HG03108 (cell line): ENCODE results near the gene TOLLIP.
A peak's percentile ranks its signal among the peaks of the same experiment; 100 is the strongest.

ENCODE experiments used
- ATAC-seq: cut with Tn5 transposase; IDR thresholded peaks from one replicate; pipeline ENCODE4 v1.9.1; 2021; ENCODE audit warnings: moderate library complexity; ENCODE audit not compliant: unreplicated experiment

The TOLLIP gene

DNA sequence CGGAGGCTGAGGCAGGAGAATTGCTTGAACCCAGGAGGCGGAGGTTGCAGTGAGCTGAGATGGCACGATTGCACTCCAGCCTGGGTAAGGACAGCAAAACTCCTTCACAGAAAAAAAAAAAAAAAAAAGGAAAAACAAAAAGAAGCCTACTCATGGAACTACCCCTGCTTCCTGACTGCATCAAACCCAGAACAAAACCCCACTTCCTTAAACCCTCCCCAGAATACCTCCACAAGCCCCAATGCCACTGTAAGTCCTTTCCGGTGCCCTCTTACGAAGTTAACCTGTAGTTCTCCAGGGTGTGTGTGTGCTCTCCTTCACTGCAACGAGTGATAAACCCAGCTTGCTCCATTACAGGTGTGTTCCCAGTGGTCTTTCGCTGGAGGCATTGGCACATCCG, 8.6 kb upstream of the TOLLIP start:
- ATAC-seq: no peak

DNA sequence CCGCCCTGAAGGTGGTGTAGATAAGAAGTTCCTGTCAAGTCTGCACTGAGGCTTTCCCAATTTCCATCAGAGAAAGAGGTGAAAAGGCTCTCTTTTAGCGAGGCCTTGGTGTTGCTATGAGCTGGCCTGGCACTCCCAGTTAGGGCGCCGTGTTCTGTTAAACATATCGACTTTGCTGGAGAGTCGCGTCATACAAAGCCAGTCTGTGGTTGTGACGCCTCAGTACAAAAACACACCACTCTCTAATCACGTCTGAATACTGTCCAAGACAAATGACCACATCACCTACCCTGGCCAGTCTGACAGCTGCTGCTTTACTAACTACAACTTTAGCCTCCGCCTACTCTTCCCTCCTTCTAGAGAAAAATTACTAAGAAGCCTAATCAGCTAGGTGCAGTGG, 8.0 kb upstream of the TOLLIP start:
- no peak for ATAC-seq

DNA sequence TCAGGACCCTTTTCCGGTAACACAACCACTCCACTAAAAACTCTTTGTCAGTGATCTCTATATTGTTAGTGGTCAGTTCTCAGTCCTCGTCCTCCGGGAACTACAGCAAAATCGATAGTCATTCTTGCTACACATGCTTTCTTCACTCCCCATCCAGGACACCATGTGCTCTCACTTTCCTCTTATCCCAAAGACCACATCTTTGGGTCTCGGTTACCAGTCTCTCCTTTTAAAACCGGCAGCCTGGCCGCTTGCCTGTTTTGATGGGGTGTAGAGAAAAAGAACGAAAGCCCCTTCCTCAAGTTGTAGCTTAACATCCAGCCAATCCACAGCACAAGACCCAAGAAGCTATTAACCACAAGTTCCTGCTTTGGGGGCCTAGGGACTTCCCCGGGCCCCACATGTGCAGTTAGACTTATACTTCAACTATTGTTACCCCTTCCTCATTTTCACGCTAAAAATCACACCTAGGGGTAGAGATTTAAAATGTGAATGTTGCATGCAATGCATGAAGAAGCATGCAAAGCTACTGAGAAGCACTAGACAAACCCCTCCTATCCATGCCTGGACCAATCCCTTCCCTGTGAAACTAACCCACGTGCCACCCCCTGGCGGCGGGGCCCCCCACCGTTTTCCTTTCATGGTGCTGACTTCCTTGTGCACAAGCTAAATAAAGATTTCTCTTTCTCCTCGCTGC, 1.5 kb upstream of the TOLLIP start:
- ATAC-seq: no peak

DNA sequence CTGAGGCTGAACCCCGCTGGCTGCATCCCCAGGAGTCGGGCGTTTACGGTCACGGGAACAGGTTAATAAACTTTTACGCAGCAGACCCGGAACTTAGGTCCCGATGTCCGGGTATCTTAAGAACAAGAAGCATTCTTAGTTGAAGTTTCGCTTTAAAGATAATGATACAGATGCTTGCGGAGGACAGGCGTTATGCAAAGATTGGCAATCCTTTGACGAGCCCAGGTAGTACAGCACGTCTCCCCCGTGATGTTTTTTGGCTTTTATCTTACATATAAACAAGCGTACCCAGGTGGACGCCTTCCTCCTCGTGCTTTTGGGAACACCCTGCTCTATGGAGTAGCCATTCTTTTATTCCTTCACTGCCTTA, 871 bp upstream of the TOLLIP start:
- no peak for ATAC-seq

DNA sequence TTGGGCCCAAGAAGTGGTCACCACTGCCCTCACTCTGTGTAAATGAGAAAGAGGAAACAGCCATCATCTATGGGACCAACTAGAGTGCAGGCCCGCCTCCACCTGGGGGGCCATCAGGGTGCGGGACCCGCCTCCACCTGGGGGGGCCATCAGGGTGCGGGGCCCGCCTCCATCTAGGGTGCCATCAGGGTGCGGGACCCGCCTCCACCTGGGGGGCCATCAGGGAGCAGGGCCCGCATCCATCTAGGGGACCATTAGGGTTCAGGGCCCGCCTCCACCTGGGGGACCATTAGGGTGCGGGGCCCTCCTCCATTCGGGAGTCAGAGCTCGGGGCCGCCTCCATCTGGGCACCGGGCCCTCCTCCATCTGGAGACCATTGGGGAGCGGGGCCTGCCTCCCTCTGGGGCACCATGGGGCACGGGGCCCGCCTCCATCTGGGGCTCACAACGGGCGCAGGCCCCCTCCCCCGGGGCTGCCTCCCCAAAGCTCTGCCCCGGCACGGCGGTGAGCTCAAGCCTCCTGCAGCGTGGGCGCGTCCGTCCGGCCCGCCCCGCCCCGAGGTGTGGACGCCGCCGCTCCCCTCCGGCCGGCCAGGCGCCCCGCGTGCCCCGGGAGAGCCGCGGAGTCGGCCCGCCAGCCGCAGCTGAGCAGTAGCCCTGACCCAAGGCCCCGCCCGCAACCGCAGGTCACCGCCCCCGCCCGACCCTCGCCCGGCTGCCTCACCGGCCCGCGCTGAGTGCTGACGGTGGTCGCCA, 512 bp downstream of the TOLLIP start:
- peak; percentile 32 for ATAC-seq

DNA sequence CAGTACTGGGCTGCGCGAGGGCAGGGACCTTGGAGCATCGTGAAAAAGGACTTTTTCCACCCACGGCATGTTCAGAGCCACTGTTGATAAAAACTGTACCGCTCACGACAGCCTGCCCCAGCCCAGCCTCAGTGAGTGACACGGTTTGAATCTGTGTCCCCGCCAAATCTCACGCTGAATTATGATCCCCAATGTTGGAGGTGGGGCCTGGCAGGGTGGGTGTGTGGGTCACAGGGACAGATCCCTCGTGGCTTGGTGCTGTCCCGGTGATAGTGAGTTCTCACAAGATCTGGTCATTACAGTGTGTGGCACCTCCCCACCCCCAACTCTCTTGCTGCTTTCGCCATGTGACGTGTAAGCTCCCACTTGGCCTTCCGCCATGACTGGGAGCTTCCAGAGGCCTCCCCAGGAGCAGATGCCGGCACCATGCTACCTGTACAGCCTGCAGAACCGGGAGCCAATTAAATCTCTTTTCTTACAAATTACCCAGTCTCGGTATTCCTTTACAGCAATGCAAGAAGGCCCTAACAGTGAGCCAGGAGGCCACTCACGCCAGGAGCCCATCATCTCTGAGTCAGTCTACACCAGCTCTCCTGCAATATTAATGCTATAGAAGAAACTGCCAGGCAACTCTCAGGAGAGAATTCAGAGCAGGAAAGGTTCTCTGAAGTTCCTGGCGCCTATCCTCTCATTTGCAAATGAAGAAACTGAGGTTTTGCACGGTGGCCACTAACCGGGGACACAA, 1.3 kb downstream of the TOLLIP start:
- ATAC-seq: no peak

DNA sequence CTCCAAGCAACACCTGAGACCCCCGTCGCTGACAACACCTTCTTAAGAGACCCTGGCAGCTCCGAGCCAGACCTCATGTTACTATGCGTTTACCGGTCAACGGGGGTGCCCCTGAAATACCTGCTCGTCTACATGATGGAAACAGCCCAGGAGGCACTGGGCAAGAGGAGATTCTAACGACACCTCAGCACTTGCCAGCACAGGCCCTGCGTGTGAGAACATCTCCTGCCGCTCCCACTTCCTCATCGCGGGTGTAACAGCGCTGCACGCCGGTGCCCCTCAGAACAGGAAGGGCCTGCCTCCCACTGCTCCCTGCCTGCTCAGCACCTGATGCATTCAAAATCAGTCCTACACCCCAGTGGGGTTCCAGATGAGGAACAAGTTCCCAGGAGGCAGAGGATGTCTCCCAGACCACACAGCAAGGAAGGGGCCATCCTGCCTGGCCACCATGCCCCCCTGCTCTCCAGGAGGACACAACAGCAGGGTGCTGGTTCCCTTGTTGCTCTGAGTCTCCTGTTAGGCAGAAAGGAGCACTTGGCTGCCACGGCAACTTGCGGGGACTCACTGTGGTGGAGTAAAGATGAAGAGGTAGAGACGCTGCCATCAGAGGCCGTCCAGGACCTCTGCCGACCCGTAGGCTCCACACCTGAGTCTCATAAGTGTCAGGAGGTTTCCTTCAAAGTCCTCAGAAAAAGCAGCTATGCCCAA, 2.1 kb downstream of the TOLLIP start:
- no peak for ATAC-seq

DNA sequence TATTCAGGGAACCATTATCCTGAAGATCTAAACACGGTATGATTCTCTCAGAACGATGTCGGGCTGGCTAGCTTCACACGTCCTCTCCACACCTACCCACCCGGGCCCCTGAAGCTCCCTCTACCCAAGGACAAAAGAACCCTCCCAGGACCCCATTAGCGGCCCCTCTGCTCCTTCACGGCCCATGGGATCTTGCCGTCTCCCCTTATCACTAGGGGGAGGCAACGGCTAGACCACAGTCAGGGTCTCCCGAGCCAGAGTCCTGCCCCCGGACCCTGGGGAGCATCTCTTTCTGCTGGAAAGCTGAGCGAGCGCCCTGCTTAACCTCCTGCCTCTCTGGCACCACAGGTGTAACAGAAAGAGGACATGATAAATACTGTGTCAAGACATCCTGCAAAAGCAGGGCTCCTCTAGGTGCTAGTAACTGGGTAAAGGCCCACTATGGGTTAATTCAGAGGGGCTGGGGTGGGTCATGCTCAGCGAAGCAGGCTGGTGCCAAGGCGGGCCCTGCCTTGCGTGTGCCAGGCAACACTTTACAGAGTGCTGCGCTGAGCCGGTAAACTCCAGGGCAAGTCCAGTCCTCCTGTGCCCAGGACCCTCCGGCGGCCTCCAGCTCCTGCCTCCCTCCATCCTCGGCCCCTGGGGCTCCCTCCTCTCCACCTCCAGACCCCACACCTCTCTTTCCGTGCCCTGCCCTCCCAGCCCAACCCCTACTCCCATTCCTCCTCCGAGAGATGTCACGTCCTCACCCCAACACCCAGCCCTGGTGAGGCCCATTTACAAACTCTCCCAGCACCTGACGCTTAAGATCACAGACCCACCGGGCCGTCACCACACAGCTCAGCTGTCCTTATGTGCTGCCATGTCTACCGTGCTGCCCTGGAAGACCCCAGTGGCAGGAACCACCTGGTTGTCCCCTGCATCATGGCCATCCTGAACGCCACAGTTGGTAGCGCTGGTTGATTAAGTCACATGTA, 3.0 kb downstream of the TOLLIP start:
- no peak for ATAC-seq

DNA sequence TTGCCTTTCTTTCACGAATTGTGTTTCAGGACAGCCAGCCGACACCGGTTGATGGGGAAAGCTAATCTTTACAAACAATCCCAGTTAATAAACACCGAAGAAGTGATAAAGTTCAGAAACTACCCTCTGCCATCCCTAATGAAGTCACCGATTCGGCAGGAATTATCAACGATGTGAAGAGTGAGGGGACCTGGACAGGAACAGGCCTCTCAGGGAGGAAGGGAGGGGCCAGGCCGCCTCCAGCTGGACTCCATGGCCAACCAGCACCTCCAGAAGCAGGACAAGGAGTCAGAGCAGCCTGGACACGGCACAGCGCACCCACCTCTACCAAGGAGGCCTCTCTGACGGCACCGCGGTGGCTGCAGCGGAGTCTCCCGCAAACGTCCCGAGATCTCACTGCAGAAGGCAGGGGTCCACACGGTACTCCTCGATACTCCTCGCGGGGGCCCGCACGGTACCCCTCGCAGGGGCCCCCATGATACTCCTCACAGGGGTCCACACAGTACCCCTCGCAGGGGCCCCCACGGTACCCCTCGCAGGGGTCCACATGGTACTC, 3.9 kb downstream of the TOLLIP start:
- no peak for ATAC-seq

DNA sequence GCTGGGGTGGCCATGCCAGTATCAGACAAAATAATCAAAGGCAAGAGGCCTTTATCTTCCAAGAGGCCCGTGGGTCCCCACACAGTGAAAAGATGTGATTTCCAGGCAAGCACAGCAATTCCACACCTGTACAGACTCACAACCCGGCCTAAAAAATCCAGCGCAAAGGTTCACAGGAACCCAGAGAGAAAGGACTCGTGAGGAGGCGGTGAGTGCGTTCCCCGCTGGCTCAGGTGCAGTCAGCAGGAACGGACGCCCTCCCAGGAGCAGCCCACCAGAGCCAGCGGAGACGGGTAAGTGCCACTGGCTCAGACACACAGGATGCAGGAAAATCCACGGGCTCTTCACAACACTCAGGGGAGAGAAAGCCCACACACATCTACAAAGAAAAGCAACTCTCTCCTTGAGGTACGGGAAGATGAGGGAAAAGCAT, 4.4 kb downstream of the TOLLIP start:
- no peak for ATAC-seq

DNA sequence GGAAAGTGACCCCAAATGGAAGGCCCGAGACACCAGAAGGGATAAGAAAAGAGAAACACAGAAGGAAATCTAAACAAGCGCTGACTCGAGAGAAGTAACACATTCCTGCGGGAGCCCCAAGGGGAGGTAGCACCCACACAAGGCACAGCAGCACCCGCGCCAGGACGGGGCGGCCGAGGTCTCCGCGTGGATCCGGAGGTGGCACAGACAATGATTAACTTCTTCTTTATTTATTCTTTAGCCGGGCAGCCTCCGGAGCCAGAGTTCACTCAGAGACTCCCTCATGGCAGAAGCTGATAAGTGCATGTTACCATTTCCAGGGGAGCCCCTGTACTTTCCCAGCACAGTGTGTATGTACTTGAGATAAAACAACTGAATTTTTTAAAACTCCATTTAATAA, 5.1 kb downstream of the TOLLIP start:
- no peak for ATAC-seq

DNA sequence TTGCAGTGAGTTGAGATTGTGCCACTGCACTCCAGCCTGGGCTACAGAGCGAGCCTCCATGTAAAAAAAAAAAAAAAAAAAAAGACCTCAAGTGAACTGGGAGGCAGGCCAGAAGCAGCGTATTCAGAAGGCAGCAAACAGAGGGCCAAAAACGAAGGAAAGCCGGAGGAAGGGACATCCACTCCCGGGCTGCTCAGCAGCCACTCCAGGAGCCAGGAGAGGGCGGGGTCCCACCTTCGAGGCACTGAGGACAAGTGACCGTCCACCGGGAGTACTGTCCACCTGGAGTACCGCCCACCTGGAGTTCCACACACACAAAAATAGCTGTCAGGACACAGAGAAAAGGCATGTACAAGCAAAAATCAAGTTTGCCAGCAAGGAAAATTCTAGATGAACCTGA, 5.5 kb downstream of the TOLLIP start:
- ATAC-seq: no peak

DNA sequence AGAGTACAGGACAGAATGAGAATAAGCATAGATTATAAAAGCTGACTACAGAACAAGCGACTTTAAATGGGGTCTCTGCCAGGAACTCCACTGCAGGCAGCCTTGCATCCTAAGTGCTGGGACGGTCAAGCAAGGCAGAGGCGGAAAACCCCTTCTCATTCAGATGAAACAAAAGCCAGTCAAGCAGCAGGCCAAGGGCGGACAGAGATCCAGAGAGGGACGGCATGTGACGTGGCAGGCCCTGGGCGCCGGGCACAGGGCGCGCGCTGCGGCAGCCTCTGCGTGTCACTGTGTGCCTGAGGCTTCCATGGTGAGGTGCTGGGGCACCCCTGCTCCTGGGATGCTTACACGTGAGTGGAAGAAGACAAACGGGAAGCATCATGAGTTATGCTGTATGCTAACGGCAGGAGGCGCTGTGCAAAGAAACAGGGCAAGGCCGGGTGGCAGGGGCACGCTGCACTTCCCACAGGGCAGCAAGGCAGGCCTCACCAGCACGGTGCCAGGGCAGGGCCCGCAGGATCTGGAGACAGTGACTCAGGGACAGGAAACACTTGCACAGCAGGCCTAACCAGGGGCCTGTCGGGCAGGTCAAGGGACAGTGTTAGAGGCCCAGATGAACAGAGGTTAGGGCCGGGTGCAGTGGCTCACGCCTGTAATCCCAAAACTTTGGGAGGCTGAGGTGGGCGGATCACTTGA, 6.2 kb downstream of the TOLLIP start:
- no peak for ATAC-seq

DNA sequence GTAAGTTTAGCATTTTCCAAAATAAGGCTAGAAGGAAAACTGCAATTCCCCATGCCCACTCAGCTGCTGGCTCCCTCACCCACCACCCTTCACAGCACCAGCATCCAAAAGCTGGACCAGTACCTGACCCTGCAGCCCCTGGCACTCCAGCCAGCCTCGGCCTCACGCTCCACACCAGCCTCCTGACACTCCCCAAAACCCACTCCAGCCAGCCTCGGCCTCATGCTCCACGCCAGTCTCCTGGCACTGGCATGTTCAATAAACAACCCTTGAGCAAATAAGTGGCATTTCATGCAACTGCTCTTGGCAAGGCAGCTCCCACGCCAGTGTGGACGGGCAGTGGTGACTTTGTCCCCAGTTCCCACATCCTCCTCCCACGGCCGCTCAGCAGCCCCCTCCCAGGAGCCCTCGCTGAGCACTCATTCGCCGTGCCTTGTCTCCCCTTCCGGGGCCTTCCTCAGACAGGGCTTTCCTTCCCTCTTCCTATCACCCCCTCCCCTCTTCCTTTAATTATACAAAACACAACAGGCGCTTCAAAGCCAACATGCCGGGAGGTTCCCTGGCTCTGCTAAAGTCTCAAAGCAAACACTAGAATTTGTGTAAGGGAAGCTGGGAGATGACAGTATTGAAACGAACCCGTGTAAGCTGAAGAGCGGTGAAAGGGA, 6.8 kb downstream of the TOLLIP start:
- no peak for ATAC-seq

DNA sequence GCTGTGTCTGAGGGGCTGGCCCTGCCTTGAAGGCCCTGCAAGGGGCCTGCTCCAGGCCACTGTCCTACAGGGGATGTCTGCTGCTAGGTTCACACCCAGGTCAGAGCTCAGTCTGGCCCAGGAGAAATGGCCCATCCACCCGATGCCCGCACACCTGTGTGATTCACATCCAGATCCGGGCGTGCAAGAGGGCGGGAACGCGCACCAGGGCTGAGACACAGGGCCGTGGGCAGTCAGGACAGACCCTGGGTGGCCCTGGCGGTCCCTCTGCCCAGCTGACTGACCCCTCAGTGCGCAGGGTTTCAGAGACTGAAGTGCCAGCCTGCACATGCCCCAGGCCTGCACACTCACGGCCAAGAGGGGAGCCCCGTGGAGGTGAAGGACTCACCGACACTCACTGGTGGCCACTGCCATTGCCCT, 7.4 kb downstream of the TOLLIP start:
- ATAC-seq: no peak

DNA sequence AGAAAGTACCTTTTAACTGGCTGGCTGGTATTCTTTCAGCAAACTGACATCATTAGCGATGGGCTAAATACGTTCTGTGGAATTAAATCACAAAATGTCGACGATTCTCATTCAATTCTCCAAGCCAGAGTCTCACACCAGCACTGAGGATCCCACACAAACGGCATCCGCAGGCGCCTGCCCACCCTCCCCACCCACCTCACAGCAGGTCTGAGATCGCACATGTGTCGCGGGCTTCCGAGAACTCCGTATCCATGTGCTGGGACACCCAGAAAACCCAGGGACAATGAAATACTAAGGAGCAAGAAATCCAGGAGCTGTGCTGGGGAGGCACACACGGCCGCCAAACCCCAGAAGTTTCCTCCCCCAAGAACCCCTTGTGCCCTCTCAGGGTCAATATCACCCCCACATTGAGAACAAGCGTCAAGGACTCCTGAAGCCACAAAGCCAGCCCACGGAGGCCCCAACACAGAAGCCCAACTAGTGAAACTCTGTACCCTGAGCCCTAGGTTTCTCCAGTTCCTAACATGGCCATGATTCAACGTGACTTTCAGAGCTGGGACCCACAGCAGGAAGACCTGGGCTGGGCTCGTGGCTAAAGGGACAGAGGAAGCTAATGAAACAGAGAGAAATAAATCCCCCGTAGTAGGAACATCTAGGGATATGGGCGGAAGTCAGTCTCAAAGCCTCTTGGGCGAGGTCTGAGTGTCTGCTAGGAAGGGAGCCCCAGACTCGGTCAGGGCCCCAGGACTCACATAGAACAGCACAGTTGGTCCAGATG, 8.0 kb downstream of the TOLLIP start:
- ATAC-seq: no peak

DNA sequence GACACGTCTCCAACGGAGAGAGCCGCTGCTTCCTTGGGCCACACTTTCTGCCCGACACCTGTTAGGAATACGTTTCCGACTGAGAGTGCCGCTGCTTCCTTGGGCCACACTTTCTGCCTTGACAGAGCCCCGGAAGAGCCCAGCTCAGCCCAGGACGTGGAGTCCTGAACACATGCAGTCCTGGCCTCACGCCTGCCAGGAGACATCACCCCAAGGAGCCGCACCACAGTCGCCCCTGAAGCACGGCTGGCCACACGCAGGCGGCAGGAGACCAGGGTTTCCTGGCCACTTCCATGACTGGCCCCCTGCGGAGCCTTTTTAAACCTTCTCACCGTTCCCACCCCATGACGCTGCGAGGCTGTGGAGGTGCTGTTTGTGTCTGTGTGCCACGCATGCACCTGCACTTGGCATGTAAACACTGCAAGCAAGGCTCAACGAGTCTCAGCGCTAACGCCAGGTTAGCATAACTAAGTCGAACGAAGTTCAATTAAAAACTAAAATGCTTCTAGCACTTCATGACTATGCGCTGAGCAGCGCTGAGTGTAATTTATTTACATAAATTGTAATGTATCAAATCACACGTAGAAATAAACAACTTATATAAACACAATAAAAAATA, 8.8 kb downstream of the TOLLIP start:
- ATAC-seq: no peak

DNA sequence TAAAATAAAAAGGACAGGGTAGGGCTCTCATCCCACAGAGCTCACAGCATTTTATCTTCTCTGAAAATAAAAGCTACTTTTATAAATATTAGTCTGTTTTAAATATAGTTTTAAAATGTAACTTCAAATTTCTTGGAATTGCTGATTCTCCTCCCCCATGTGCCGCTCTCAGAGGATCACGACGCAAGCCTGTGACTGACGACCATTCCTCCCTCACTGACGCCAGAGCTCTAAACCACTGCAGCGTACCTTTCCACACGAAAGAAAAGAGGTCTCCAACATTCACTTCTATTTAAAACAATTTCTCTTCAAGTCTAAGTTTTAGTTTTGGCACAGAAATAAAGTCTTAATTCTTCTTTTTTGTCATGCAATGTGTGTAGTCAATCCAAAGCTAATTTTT, 9.3 kb downstream of the TOLLIP start:
- ATAC-seq: no peak
